ENCODE results near the gene TSPAN8. TPM values are rescaled to one million over a fixed set of nuclear protein-coding genes. Genes with fewer than 3 reads are reported as not detected.
"Not testable (repeated sequence)": the region's sequence is repeated elsewhere in the genome, so short reads cannot be mapped to it uniquely, and the experiment has no call there.

The TSPAN8 gene
- polyA plus RNA-seq (ENCODE audit: insufficient read length in 4 of 4), result 10 to 100 TPM in 3 of 4 donors, 1 to 10 TPM in 1; 2.9 to 44.1 (median 27.5) TPM

GRCh38 chr12:71157601-71158233 lies at the start of gene TSPAN8:
TSS of gene TSPAN8 (minus strand) at chr12:71157999. CDS start at chr12:71157678, 321 bp downstream.
- no peak for DNase-seq (ENCODE audit: low read depth in 4 of 4, low spot score in 3 of 4)

DNA sequence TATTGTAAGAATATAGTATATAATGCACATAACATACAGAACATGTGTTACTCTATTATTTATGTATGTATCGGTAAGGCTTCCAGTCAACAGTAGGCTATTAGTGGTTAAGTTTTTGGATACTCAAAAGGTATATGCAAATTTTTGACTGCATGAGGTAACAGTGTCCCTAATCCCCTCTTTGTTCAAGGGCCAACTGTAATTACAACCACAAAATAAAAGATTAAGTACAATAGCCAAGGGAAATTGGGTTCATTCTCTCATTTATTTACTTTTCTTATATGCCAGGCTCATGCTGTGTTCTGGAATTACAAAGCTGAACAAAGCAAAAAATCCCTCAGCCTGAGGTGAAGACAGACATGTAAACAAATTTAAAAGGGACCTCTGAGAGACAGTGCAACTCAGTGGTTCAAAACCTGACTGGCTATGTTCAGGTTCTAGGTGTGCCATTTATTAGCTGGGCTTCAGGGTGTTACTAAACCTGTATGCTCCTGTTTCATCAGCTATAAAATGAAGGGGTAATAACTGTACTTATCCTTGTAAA lies 43.4 kb upstream of the TSPAN8 start:
- DNase-seq (ENCODE audit: low read depth in 4 of 4, low spot score in 3 of 4), result no peak

- no peak for DNase-seq (ENCODE audit: low read depth in 4 of 4, low spot score in 3 of 4)
These were observed 42.9 kb upstream of the TSPAN8 start for GRCh38 chr12:71200706-71201105.

DNA sequence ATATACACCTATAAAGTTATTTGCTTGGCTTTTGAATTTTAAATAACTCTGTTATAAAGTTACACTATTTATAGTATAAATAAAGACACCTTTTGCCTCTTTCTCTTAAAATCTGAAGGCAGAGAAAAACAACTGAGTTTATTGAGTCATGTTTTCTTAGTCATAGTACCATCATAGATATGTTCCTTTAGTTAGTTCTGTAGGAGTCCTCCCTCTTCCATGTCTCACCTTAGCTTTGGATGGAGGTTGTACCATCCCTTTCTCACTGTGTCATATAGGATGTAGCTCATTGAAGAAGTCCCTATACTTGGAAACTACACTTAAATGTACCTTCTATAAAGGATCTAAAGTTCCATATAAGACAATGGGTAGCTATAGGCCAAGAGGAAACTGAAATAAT lies 39.7 kb upstream of the TSPAN8 start:
- DNase-seq (ENCODE audit: low read depth in 4 of 4, low spot score in 3 of 4), result no peak

DNA sequence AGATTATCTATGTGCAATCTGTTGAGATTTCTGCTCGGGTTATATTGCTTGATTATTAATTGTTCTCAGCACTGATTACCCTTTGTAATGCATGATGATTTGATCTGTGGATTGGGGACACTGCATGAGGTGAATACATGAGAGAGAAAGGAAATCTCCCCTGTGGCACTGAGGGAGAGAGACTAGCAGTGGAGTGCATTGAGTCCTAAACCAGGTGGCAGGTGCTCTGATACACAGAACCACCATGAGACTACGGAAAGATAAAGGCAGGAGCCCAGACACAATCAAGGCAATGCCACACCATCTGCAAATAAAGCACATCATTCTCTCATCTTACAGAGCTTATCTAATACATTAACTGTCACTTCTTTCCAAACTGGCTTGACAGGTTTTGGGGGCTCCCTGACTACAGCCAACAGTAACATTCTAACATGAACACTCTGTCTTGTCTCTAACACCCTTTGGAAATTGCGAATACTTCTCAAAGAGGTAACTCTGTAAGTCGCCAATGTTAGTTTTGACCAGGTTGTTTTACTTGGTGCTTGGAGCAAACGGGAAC lies 37.6 kb upstream of the TSPAN8 start:
- no peak for DNase-seq (ENCODE audit: low read depth in 4 of 4, low spot score in 3 of 4)

- no peak for DNase-seq (ENCODE audit: low read depth in 4 of 4, low spot score in 3 of 4)
These were observed 36.9 kb upstream of the TSPAN8 start for GRCh38 chr12:71194657-71195056.

DNA sequence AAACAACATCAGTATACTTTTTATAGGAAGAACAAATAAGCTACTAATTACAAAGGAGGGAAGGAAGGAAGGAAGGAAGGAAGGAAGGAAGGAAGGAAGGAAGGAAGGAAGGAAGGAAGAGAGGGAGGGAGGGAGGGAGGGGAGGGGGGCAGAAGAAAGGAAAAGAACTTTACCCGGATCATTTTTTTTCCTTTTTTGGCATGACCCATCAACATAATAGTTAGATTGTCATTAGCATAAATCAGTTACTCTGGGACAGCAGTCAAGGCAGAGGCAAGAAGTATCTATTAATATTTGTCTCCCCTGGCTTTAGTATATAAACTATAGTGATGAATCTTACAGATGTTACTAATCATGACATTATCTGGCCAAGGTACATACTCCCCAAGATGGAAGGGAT lies 35.2 kb upstream of the TSPAN8 start:
- DNase-seq (ENCODE audit: low read depth in 4 of 4, low spot score in 3 of 4), result no peak

DNA sequence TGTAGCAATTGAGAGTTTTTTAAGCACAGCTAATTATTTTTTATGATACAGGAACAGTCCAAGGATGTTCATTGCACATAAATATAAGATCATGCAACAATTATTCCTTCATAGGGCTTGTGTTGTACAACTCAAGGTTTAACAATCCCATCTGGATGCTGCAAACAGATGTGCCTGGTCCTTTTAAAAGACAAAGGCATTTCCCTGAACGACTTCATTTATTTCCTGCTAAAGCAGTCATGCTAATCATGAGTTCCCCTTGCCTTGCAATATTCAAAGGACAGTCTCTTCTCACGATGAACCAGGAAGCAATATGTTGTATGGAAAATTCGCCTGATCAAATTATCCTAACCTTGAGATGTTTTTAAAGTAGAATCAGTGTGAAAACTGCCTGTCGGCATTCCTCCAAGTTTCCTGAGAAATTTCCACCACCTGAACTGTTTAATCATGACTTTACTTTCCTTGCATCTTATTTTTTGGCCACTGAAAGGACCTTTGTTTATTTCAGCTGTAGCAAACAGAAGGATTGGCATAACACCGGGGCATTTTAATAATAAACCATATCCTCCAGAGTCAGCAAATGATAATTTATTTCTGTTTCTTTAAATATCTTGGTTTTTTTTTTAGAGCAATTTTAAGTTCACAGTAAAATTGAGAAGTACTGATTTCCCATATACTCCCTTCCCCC lies 33.9 kb upstream of the TSPAN8 start:
- DNase-seq (ENCODE audit: low read depth in 4 of 4, low spot score in 3 of 4), result no peak

DNA sequence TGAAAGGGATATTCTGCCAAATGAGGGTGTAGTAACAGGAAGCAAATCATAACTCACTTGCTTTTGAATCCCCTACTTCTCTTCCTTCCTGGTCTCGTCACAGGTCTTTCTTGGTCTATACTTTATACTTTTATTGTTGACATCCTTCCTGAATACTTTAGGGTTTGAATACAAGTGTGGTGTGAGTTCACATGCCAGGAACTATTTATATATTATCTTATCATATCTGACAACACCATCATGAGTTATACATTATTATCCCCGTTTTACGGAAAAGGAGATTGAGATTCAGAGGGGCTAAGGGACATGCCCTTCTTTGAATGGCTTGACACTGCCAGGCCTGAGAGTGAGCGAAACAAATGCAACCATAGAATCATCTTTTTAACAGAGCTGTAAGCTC lies 33.0 kb upstream of the TSPAN8 start:
- DNase-seq (ENCODE audit: low read depth in 4 of 4, low spot score in 3 of 4), result no peak

DNA sequence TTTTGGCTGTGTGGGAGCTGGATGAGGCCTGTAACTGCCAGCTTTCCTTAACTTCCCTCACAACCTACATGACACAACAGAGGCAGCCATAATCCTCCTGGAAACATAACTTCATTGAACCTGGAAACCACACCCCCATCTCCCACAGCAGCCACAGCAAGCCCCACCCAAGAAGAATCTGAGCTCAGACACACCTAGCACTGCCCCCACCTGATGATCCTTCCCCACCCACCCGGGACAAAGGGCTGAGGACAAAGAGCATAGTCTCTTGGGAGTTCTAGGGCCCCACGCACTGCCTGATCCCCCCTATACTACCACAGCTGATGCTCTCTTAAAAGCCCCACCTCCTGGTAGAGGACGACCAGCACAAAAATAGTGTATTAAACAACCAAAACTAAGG lies 29.6 kb upstream of the TSPAN8 start:
- DNase-seq (ENCODE audit: low read depth in 4 of 4, low spot score in 3 of 4), result no peak

GRCh38 chr12:71186571-71187288 lies 28.9 kb upstream of the TSPAN8 start:
- no peak for DNase-seq (ENCODE audit: low read depth in 4 of 4, low spot score in 3 of 4)

DNA sequence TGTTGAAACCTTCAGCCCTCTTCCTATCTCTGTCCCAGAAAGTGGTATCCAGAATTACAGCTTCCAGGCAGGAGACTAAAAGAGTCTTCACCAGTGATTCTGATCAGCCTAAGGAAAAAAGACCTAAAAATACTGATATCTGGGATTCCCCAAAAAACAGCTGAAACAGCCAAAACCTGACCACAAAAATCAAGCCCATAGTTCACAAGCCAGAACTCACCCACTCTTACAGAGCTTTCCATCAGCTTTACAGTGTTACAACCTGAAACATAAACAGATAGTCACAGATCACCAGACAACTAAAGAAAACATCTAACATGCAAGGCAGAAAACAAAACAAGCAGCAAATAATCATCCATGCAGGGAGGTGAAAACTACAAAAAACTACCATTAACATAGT lies 26.0 kb upstream of the TSPAN8 start:
- DNase-seq (ENCODE audit: low read depth in 4 of 4, low spot score in 3 of 4), result no peak

DNA sequence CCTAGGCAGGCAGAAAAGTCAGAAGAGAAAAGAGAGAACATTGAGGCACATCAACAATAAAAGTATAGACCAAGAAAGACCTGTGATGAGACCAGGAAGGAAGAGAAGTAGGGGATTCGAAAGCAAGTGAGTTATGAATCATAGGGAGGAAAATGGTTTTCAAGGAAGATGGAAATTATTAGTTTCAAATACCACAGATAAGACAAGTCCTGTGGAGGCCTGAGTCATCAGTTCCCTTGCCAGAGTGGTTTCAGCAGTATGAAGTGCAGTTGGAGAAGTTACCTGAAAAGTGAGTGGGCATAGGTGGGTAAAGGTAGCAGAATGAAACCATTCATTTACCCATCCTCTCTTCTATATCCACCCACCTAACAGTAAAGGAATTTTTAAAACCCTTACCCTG lies 25.2 kb upstream of the TSPAN8 start:
- no peak for DNase-seq (ENCODE audit: low read depth in 4 of 4, low spot score in 3 of 4)

- no peak for DNase-seq (ENCODE audit: low read depth in 4 of 4, low spot score in 3 of 4)
These were observed 20.4 kb upstream of the TSPAN8 start for GRCh38 chr12:71178162-71178561.

DNA sequence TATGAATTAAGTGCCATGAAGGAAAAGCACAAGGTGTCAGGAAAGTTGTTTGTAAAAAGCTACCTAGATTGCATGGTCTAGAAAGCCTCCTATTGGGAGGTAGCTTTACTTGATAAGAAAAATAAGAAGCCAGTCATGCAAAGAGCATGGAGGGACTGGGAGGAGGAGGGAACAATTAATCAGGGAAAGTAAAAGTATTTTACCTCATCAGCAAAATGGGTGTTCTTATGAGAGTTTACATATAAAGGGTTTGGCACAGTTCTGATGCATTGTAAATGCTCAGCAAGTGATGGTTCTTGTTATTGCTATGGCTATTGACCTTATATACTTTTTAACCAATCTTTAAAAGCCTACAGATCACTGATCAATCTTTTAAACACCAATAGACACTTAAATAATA lies 17.0 kb upstream of the TSPAN8 start:
- DNase-seq (ENCODE audit: low read depth in 4 of 4, low spot score in 3 of 4), result no peak

DNA sequence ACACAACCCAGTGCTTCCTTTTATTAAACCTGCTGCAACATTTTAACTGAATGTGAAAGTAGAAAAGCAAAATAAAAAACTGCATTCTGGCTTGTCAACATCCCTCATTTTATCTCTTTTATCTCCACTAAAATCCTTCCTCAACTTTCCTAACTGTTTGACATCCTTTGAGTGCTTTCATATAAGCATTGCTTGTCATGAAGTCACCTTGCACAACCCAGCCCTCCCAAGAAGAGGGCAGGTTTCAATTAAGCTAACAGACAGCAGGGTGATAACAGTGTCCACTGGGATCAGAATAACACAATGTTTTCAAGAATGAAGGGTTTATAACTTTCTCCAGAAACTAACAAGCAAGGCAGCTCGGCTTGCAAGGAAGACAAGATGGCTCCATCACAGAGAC lies 16.3 kb upstream of the TSPAN8 start:
- DNase-seq (ENCODE audit: low read depth in 4 of 4, low spot score in 3 of 4), result no peak

DNA sequence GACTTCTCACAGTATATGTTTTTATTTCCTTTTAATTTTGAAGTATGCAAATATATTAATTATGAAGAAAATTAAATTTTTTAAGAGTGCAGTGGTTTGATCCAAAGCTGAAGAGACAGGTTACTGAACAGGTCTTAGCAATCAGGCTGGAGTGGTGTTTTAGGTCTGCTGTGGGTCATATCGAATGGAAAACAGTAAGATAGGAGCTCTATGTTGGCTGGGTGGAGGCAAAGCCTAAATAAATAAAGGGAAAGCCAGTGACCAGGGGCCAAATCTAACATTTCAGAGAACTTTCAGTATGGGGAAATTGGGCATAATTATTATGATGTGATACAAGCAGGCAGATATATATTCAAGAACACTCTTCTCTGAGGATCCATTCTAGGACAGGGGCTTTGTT lies 12.7 kb upstream of the TSPAN8 start:
- no peak for DNase-seq (ENCODE audit: low read depth in 4 of 4, low spot score in 3 of 4)

DNA sequence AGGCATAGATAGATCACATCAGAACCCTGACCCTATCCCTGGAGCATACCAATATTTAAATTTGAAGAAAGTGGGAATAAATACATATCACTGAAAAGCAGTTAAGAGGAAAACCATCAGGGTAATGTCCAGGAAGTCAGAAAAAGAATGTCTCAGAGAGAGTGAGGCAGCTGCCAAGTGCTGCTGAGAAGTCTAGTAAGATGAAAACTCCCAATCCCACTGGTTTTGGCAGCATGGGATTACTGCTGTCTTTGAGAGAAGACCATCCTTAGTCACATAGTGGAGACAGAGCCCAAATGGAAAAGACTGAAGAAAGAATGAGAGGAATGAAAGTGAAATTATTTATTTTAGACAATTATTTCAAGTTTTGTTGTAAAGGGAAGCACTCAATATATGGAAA lies 11.5 kb upstream of the TSPAN8 start:
- no peak for DNase-seq (ENCODE audit: low read depth in 4 of 4, low spot score in 3 of 4)

DNA sequence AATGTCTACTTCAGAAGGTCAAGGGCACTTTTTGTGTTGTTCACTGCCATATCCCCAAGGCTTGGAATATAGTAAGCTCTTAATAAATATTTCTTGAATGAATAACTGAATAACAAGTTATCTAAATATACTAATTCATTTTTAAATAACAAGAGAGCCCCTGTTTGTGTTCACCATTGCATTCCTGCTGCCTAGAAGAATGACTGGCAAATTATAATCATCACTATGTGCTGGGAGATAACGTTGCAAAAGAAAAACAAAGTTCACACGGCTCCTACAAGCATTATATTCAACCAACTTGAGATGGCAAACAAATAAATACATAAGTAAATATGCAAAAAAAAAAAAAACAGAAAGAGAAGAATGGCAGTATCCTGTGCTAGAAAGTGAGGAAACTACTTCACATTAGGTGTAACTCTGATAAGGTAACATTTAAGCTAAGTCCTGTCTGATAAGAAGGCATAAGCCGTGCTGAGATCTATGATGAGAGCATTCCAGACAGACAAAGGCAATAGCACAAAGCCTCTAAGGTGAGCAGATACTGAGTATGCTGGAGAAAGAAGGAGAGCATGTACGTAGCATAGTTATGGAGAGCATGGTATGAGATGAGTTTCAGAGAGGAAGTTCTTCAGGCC lies 9.2 kb upstream of the TSPAN8 start:
- DNase-seq (ENCODE audit: low read depth in 4 of 4, low spot score in 3 of 4), result no peak

DNA sequence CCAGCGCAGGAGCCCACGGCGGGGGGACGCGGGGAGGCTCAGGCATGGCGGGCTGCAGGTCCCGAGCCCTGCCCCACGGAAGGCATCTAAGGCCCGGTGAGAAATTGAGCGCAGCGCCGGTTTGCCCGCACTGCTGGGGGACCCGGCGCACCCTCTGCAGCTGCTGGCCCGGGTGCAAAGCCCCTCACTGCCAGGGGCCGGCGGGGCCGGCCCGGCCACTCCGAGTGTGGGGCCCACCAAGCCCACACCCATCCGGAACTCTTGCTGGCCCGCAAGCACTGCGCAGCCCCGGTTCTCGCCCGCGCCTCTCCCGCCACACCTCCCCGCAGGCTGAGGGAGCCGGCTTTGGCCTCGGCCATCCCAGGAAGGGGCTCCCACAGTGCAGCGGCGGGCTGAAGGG lies 8.5 kb upstream of the TSPAN8 start:
- DNase-seq (ENCODE audit: low read depth in 4 of 4, low spot score in 3 of 4), result no peak

GRCh38 chr12:71165780-71166179 lies 8.0 kb upstream of the TSPAN8 start:
- not testable (repeated sequence) for DNase-seq (ENCODE audit: low read depth in 4 of 4, low spot score in 3 of 4)
